ENCODE measurements around the gene RAB20. TPM values are rescaled to one million over a fixed set of nuclear protein-coding genes. Genes with fewer than 3 reads are reported as not detected.

The RAB20 gene
- total RNA-seq, 1 donor from 2014 or later, result 17.0 TPM

GRCh38 chr13:110582421-110582954 is 21.0 kb upstream of the RAB20 start:
- no peak for TF ChIP-seq CTCF (conservative IDR thresholded peaks at IDR 0.05; ENCODE audit: low read depth, low read length)
- H3K4me3 ChIP-seq (ENCODE audit: low read depth, low read length), result no peak overlapping the region
- DNase-seq (ENCODE audit: low read depth), result no peak

DNA sequence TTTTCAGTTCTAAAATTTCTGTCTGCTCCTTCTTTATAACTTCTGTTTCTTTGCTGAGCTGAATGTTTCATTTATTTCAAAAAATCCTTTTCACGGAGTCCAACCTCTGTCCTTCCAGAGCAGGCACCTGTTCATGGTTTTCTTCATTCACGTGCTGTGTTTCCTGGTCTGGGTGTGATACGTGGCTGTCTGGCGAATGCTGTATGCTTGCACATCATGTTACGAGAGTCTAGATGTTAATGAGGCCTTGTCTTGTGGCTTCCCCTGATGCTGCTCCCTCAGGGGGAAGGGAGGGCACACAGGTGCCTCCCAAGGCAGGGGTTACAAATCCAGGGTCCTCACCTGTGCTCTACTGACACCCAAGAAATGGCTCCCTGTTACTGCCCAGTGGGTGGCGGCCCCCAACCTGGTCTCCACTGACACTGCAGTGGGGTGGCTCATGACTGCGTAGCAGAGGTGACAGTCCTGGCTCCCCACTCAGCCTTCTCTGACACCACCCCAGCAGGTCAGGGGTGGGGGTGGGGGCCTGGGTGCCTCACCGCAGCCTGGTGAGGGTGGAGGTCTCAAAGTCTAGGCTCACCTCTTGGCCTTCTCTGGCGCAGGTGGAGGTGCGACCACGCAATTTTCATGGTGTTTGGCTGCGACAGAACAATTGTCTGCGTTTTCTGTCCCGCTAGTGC is 20.1 kb upstream of the RAB20 start:
- no peak for TF ChIP-seq CTCF (conservative IDR thresholded peaks at IDR 0.05; ENCODE audit: low read depth, low read length)
- DNase-seq (ENCODE audit: low read depth), result no peak
- H3K4me3 ChIP-seq (ENCODE audit: low read depth, low read length), result no peak overlapping the region

DNA sequence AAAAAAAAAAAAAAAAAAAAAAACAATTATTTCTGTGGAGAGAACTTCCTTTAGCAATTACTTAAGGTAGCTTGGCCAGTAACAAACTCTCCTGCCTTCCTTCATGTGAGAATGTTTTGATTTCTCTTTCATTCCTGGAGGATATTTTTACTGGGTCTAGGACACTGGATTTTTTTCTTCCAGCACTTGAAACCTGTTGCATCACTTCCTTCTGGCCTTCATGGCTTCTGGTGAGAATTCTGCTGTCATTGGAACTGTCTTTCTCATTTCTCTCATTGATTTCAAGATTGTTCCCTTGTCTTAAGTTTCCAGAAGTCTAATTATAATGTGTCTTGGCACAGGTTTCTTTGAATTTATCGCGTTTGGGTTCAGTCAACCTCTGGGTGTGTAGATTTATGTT is 19.3 kb upstream of the RAB20 start:
- no peak for TF ChIP-seq CTCF (conservative IDR thresholded peaks at IDR 0.05; ENCODE audit: low read depth, low read length)
- H3K4me3 ChIP-seq (ENCODE audit: low read depth, low read length), result no peak overlapping the region
- no peak for DNase-seq (ENCODE audit: low read depth)

DNA sequence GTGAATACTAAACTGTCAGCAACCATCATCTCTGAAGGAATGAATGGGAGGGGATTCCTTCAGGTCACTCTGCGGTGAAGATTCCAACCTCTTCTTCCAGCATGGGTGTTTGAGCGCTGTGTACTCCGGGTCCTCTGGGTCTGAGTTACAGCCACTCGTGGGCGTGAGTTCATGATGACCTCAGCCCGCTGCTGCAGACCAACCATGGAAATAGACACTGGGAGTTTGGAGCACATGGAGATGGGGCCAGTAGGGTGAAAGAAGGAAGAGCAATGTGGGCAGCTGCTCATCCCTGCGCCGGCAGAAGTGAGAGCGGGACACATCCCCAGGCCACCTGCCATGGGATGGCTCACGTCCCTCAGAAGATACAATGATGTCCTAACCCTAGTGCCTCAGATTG is 16.8 kb upstream of the RAB20 start:
- DNase-seq (ENCODE audit: low read depth), result no peak
- H3K4me3 ChIP-seq (ENCODE audit: low read depth, low read length), result no peak overlapping the region
- no peak for TF ChIP-seq CTCF (conservative IDR thresholded peaks at IDR 0.05; ENCODE audit: low read depth, low read length)

DNA sequence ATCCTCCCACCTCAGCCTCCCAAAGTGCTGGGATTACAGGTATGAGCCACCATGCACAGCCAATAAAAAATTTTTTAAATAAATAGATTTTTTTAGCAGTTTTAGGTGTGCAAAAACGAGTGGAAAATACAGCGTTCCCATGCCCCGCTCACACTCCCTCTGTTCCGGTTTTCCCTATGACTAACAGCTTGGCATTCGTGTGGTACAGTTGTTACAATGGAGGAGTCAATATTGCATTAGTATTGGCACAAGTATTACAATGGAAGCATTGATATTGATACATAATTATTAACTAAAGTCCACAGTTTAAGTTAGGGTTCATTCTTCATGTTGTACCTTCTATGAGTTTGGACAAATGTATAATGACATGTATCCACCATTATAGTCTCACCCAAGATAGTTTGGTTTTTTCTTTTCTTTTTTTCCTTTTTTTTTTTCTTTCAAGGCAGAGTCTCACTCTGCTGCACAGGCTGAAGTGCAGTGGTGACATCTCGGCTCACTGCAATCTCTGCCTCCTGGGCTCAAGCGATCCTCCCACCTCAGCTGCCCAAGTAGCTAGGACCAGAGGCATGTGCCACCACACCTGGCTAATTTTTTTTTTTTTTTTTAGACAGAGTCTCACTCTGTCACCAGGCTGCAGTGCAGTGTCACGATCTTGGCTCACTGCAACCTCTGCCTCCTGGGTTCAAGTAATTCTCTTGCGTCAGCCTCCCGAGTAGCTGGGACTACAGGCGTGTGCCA is 15.4 kb upstream of the RAB20 start:
- DNase-seq (ENCODE audit: low read depth), result no peak
- no peak overlapping the region for H3K4me3 ChIP-seq (ENCODE audit: low read depth, low read length)
- no peak for TF ChIP-seq CTCF (conservative IDR thresholded peaks at IDR 0.05; ENCODE audit: low read depth, low read length)

GRCh38 chr13:110576070-110576394 is 14.5 kb upstream of the RAB20 start:
- no peak for DNase-seq (ENCODE audit: low read depth)
- TF ChIP-seq CTCF (conservative IDR thresholded peaks at IDR 0.05; ENCODE audit: low read depth, low read length), result no peak

More at GRCh38 chr13:110576070-110576394, 14.5 kb upstream of the RAB20 start:
- no peak overlapping the region for H3K4me3 ChIP-seq (ENCODE audit: low read depth, low read length)

Data from epithelial cell of proximal tubule (primary cell).